Central memory CD4-positive, alpha-beta T cell (primary cell): ENCODE measurements around the gene HMGB2.

Source experiments
- DNase-seq: peaks from one replicate; pipeline ENCODE4 v3.0.0; 2022
- total RNA-seq, 3 experiments: gene quantifications; one replicate each; lab custom pipeline; 2026; lab: John Stamatoyannopoulos, UW

Gene HMGB2
- total RNA-seq, result 36.3 to 224 (median 128) reads per million in 3 experiments

- DNase-seq, result peak; percentile 100
Measured at GRCh38 chr4:173334085-173334890, at the start of gene HMGB2. Gene HMGB2, minus strand, starts transcription at chr4:173334358. Its CDS starts 709 bp downstream, at chr4:173333649.

- DNase-seq, result no peak
Measured at GRCh38 chr4:173382349-173382748, 48.2 kb upstream of the HMGB2 start.

- DNase-seq, result no peak
Measured at GRCh38 chr4:173381610-173382009, 47.5 kb upstream of the HMGB2 start.

GRCh38 chr4:173380987-173381386 is 46.8 kb upstream of the HMGB2 start:
- no peak for DNase-seq

GRCh38 chr4:173379929-173380328 is 45.8 kb upstream of the HMGB2 start:
- DNase-seq, result no peak

GRCh38 chr4:173374588-173374987 is 40.4 kb upstream of the HMGB2 start:
- no peak for DNase-seq

- peak; percentile 50 for DNase-seq
Measured at GRCh38 chr4:173371292-173372192, 37.4 kb upstream of the HMGB2 start.

- DNase-seq, result peak; percentile 92
Measured at GRCh38 chr4:173370477-173371291, 36.5 kb upstream of the HMGB2 start, which contains the start of gene SAP30. Gene SAP30, plus strand, starts transcription at chr4:173370954. Its CDS starts 229 bp downstream, at chr4:173371183.

- DNase-seq, result no peak
Measured at GRCh38 chr4:173370130-173370476, 35.9 kb upstream of the HMGB2 start.

- DNase-seq, result no peak
Measured at GRCh38 chr4:173367946-173368345, 33.8 kb upstream of the HMGB2 start.

- no peak for DNase-seq
Measured at GRCh38 chr4:173367285-173367684, 33.1 kb upstream of the HMGB2 start.

- no peak for DNase-seq
Measured at GRCh38 chr4:173365359-173365996, 31.3 kb upstream of the HMGB2 start.

GRCh38 chr4:173362666-173363065 is 28.5 kb upstream of the HMGB2 start:
- DNase-seq, result no peak

- no peak for DNase-seq
Measured at GRCh38 chr4:173360587-173361221, 26.5 kb upstream of the HMGB2 start.

- no peak for DNase-seq
Measured at GRCh38 chr4:173357939-173358338, 23.8 kb upstream of the HMGB2 start.

- no peak for DNase-seq
Measured at GRCh38 chr4:173347467-173347866, 13.3 kb upstream of the HMGB2 start.

GRCh38 chr4:173346074-173346473 is 11.9 kb upstream of the HMGB2 start:
- no peak for DNase-seq

GRCh38 chr4:173345648-173346047 is 11.5 kb upstream of the HMGB2 start:
- DNase-seq, result no peak

GRCh38 chr4:173343832-173344397 is 9.8 kb upstream of the HMGB2 start:
- no peak for DNase-seq

GRCh38 chr4:173337463-173337862 is 3.3 kb upstream of the HMGB2 start:
- no peak for DNase-seq
